HepG2 (cell line): ENCODE measurements around the gene ZNF212.
"Not testable (repeated sequence)": the region's sequence is repeated elsewhere in the genome, so short reads cannot be mapped to it uniquely, and the experiment has no call there.

ENCODE experiments used
- EZH2 ChIP-seq: conservative IDR thresholded peaks from 2 replicates; pipeline ENCODE4 v1.6.1; 2012; ENCODE audit warnings: mild to moderate bottlenecking, low read depth, low read length, moderate library complexity
- GATAD2A ChIP-seq: IDR thresholded peaks from 2 replicates; pipeline ENCODE4 v1.6.1; 2016
- HNF4G ChIP-seq, 2 experiments: sonication (generic) in 1 of 2; formaldehyde crosslinking in 1 of 2; IDR thresholded peaks; 2 replicates each; pipeline versions ENCODE4 v1.4.0 to v1.6.1; 2011 to 2020; ENCODE audit warnings: borderline replicate concordance in 2 of 2, low read depth in 2 of 2, mild to moderate bottlenecking in 2 of 2, low read length in 1 of 2, missing genetic modification reagents in 1 of 2, moderate library complexity in 1 of 2
- RAD21 ChIP-seq: fragments of 450-650 bp; formaldehyde crosslinking; IDR thresholded peaks from 2 replicates; pipeline ENCODE4 v1.5.0; 2020; ENCODE audit warnings: mild to moderate bottlenecking
- SRSF4 ChIP-seq: fragments of 200-400 bp; formaldehyde crosslinking; IDR thresholded peaks from one replicate; pipeline ENCODE4 v1.6.1; 2018; ENCODE audit warnings: mild to moderate bottlenecking, low read depth, low read length, moderate library complexity; ENCODE audit not compliant: poor library complexity, severe bottlenecking
- ZNF253 ChIP-seq: sonication (generic); formaldehyde crosslinking; IDR thresholded peaks from 2 replicates; pipeline ENCODE4 v1.8.0; 2022; ENCODE audit warnings: mild to moderate bottlenecking, missing genetic modification reagents, borderline replicate concordance
- ZNF747 ChIP-seq: sonication (generic); formaldehyde crosslinking; IDR thresholded peaks from 2 replicates; pipeline ENCODE4 v1.8.1; 2023; ENCODE audit warnings: missing genetic modification reagents, mild to moderate bottlenecking, borderline replicate concordance
- TF ChIP-seq, protein P1 (sequence below): sonication (generic); formaldehyde crosslinking; IDR thresholded peaks from 2 replicates; pipeline ENCODE4 v1.5.0; 2020; ENCODE audit warnings: mild to moderate bottlenecking, missing genetic modification reagents, moderate library complexity
- TF ChIP-seq, protein P2 (sequence below): IDR thresholded peaks from 2 replicates; pipeline ENCODE4 v1.6.1; 2016; ENCODE audit warnings: low read depth

DNA sequence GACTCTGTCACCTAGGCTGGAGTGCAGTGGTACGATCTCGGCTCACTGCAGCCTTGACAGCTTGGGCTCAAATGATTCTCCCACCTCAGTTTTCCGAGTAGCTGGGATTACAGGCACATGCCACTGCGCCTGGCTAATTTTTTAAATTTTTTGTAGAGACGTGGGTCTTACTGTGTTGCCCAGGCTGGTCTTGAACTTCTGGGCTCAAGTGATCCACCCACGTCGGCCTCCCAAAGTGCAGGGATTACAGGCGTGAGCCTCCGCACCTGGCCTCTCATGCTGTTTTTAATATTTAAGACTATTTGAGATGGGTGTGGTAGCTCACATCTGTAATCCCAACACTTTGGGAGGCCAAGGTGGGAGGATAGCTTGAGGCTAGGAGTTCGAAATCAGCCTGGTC is 12.1 kb downstream of the ZNF212 start:
- TF ChIP-seq, protein P1, sequence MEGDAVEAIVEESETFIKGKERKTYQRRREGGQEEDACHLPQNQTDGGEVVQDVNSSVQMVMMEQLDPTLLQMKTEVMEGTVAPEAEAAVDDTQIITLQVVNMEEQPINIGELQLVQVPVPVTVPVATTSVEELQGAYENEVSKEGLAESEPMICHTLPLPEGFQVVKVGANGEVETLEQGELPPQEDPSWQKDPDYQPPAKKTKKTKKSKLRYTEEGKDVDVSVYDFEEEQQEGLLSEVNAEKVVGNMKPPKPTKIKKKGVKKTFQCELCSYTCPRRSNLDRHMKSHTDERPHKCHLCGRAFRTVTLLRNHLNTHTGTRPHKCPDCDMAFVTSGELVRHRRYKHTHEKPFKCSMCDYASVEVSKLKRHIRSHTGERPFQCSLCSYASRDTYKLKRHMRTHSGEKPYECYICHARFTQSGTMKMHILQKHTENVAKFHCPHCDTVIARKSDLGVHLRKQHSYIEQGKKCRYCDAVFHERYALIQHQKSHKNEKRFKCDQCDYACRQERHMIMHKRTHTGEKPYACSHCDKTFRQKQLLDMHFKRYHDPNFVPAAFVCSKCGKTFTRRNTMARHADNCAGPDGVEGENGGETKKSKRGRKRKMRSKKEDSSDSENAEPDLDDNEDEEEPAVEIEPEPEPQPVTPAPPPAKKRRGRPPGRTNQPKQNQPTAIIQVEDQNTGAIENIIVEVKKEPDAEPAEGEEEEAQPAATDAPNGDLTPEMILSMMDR (CRISPR knock-in tag): not testable (repeated sequence)
- TF ChIP-seq EZH2; GATAD2A (CRISPR knock-in tag); HNF4G (IDR thresholded peaks at IDR 0.05; ENCODE audit: borderline replicate concordance, low read depth, low read length); HNF4G (CRISPR knock-in tag; IDR thresholded peaks at IDR 0.05; ENCODE audit: borderline replicate concordance, low read depth); ZNF253; RAD21; ZNF747; SRSF4: not testable (repeated sequence)
- TF ChIP-seq, protein P2, sequence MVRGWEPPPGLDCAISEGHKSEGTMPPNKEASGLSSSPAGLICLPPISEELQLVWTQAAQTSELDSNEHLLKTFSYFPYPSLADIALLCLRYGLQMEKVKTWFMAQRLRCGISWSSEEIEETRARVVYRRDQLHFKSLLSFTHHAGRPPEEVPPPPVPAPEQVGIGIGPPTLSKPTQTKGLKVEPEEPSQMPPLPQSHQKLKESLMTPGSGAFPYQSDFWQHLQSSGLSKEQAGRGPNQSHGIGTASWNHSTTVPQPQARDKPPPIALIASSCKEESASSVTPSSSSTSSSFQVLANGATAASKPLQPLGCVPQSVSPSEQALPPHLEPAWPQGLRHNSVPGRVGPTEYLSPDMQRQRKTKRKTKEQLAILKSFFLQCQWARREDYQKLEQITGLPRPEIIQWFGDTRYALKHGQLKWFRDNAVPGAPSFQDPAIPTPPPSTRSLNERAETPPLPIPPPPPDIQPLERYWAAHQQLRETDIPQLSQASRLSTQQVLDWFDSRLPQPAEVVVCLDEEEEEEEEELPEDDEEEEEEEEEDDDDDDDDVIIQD (CRISPR knock-in tag): not testable (repeated sequence)
